ENCODE measurements around the gene FREY1. TPM values are rescaled to one million over a fixed set of nuclear protein-coding genes. Genes with fewer than 3 reads are reported as not detected.

FREY1 gene
- total and polyA plus RNA-seq, 2 of the 13 experiments (the other 11 are each of a cell fraction or from before 2014, with no cell fraction given): 0.44 to 0.73 TPM

- TF ChIP-seq JUNB (CRISPR knock-in tag; IDR thresholded peaks at IDR 0.05; ENCODE audit: borderline replicate concordance): no peak
- TF ChIP-seq ZZZ3 (CRISPR knock-in tag; IDR thresholded peaks at IDR 0.05; ENCODE audit: borderline replicate concordance): peak; percentile 41; the same call in 1 of the 2 replicates
- TF ChIP-seq ZNF225 (CRISPR knock-in tag; IDR thresholded peaks at IDR 0.05): no peak; the same call in 1 of the 2 replicates
- no peak for TF ChIP-seq KLF9 (CRISPR knock-in tag; IDR thresholded peaks at IDR 0.05; ENCODE audit: low read depth)
- TF ChIP-seq POLR2AphosphoS2 (IDR thresholded peaks at IDR 0.05; ENCODE audit: low read depth, low read length): peak; percentile 92
- peak; percentile 60 for TF ChIP-seq TBX2 (CRISPR knock-in tag; IDR thresholded peaks at IDR 0.05; ENCODE audit: borderline replicate concordance)
- TF ChIP-seq ZBTB46 (CRISPR knock-in tag; IDR thresholded peaks at IDR 0.05; ENCODE audit: borderline replicate concordance): peak; percentile 67; the same call in 1 of the 2 replicates
- peak; percentile 27 for TF ChIP-seq ZNF546 (CRISPR knock-in tag; conservative IDR thresholded peaks at IDR 0.05)
- peak; percentile 53; the same call in 1 of the 2 replicates for TF ChIP-seq CSRNP1 (CRISPR knock-in tag; IDR thresholded peaks at IDR 0.05)
- no peak for TF ChIP-seq ZFP1 (CRISPR knock-in tag; IDR thresholded peaks at IDR 0.05)
- TF ChIP-seq PPARG (CRISPR knock-in tag; conservative IDR thresholded peaks at IDR 0.05): 0 out of 2 replicates have a peak, but pooled peaks have one; percentile 51
- peak; percentile 98 for TF ChIP-seq RFXAP (CRISPR knock-in tag; IDR thresholded peaks at IDR 0.05; ENCODE audit: borderline replicate concordance)
- no peak for TF ChIP-seq STAT5B (CRISPR knock-in tag; IDR thresholded peaks at IDR 0.05)
- peak; percentile 49; the same call in 1 of the 2 replicates for TF ChIP-seq ZNF790 (CRISPR knock-in tag; IDR thresholded peaks at IDR 0.05; ENCODE audit: borderline replicate concordance)
- TF ChIP-seq, protein P1, sequence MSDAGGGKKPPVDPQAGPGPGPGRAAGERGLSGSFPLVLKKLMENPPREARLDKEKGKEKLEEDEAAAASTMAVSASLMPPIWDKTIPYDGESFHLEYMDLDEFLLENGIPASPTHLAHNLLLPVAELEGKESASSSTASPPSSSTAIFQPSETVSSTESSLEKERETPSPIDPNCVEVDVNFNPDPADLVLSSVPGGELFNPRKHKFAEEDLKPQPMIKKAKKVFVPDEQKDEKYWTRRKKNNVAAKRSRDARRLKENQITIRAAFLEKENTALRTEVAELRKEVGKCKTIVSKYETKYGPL (CRISPR knock-in tag; IDR thresholded peaks at IDR 0.05): no peak
- no peak for TF ChIP-seq SP1 (IDR thresholded peaks at IDR 0.05)
- TF ChIP-seq SP1 (CRISPR knock-in tag; IDR thresholded peaks at IDR 0.05): peak; percentile 69; the same call in 1 of the 2 replicates
- TF ChIP-seq GLI4 (CRISPR knock-in tag; IDR thresholded peaks at IDR 0.05; ENCODE audit: borderline replicate concordance): no peak
- TF ChIP-seq, protein P2, sequence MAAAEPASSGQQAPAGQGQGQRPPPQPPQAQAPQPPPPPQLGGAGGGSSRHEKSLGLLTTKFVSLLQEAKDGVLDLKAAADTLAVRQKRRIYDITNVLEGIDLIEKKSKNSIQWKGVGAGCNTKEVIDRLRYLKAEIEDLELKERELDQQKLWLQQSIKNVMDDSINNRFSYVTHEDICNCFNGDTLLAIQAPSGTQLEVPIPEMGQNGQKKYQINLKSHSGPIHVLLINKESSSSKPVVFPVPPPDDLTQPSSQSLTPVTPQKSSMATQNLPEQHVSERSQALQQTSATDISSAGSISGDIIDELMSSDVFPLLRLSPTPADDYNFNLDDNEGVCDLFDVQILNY (CRISPR knock-in tag; conservative IDR thresholded peaks at IDR 0.05): no peak
- no peak for TF ChIP-seq ZNF709 (CRISPR knock-in tag; IDR thresholded peaks at IDR 0.05)
- TF ChIP-seq ZNF615 (CRISPR knock-in tag; IDR thresholded peaks at IDR 0.05; ENCODE audit: borderline replicate concordance): no peak
- 0 out of 2 replicates have a peak, but pooled peaks have one; percentile 7 for TF ChIP-seq KLF6 (CRISPR knock-in tag; IDR thresholded peaks at IDR 0.05)
- peak; percentile 74; the same call in 1 of the 2 replicates for TF ChIP-seq ZFP90 (CRISPR knock-in tag; IDR thresholded peaks at IDR 0.05; ENCODE audit: borderline replicate concordance)
- TF ChIP-seq POLR2A (IDR thresholded peaks at IDR 0.05; ENCODE audit: insufficient read depth in 1 of 2, low read depth in 2 of 2, low read length in 2 of 2): peak; percentile 77 to 81
- peak; percentile 83; the same call in 1 of the 2 replicates for TF ChIP-seq NFKB2 (CRISPR knock-in tag; IDR thresholded peaks at IDR 0.05; ENCODE audit: borderline replicate concordance)
Observed at GRCh38 chr11:45917623-45918330, 10.7 kb upstream of the FREY1 start, which contains the start of gene PEX16 (continued).
